Astrocyte (in vitro differentiated cells and primary cell): ENCODE data around the gene TOP1. TPM values are rescaled to one million over a fixed set of nuclear protein-coding genes. Genes with fewer than 3 reads are reported as not detected.

Experiments used
- DNase-seq: peaks from one replicate; pipeline ENCODE4 v3.0.0-alpha.2; 2010; ENCODE audit warnings: low read depth
- FAIRE-seq: peaks from 2 replicates; lab custom pipeline; 2011; peaks lifted over from hg19 to GRCh38; lab: Jason Lieb, UNC
- H2AFZ ChIP-seq: 2 replicates; pipeline ENCODE4 v1.6.0; 2012; ENCODE audit warnings: low read depth, low read length, inconsistent platforms
- H3K27ac ChIP-seq: 2 replicates; pipeline ENCODE4 v1.5.1; 2011; ENCODE audit warnings: low read depth, low read length, inconsistent platforms
- H3K27me3 ChIP-seq: 2 replicates; pipeline ENCODE4 v1.6.0; 2011; ENCODE audit warnings: low read length, inconsistent platforms; ENCODE audit not compliant: insufficient read depth
- H3K36me3 ChIP-seq: 2 replicates; pipeline ENCODE4 v1.5.1; 2011; ENCODE audit warnings: low read length, inconsistent platforms; ENCODE audit not compliant: insufficient read depth
- H3K4me1 ChIP-seq: 2 replicates; pipeline ENCODE4 v1.5.1; 2011; ENCODE audit warnings: low read length, inconsistent platforms; ENCODE audit not compliant: insufficient read depth
- H3K4me2 ChIP-seq: 2 replicates; pipeline ENCODE4 v1.6.0; 2012; ENCODE audit warnings: low read length, inconsistent platforms
- H3K4me3 ChIP-seq: 2 replicates; pipeline ENCODE4 v1.5.1; 2011; ENCODE audit warnings: low read depth, mild to moderate bottlenecking, low read length, inconsistent platforms; ENCODE audit not compliant: insufficient read depth
- H3K79me2 ChIP-seq: 2 replicates; pipeline ENCODE4 v1.6.0; 2012; ENCODE audit warnings: mild to moderate bottlenecking, low read length, inconsistent platforms; ENCODE audit not compliant: insufficient read depth
- H3K9ac ChIP-seq: 2 replicates; pipeline ENCODE4 v1.6.0; 2012; ENCODE audit warnings: mild to moderate bottlenecking, low read length, inconsistent platforms
- H3K9me3 ChIP-seq: 2 replicates; pipeline ENCODE4 v1.5.1; 2012; ENCODE audit warnings: low read depth, mild to moderate bottlenecking, low read length, inconsistent platforms; ENCODE audit not compliant: insufficient read depth
- H4K20me1 ChIP-seq: 2 replicates; pipeline ENCODE4 v1.6.0; 2012; ENCODE audit warnings: low read length, inconsistent platforms; ENCODE audit not compliant: insufficient read depth
- H3K27ac Mint-ChIP-seq: one replicate; pipeline ENCODE4 v1.8.0; 2021; ENCODE audit warnings: mild to moderate bottlenecking, mixed read lengths; ENCODE audit not compliant: unreplicated experiment
- H3K27me3 Mint-ChIP-seq: one replicate; pipeline ENCODE4 v1.8.0; 2021; ENCODE audit warnings: low read depth, mixed read lengths; ENCODE audit not compliant: unreplicated experiment
- H3K36me3 Mint-ChIP-seq: one replicate; pipeline ENCODE4 v1.8.0; 2021; ENCODE audit warnings: low read depth, mixed read lengths; ENCODE audit not compliant: unreplicated experiment
- H3K4me1 Mint-ChIP-seq: one replicate; pipeline ENCODE4 v1.8.0; 2021; ENCODE audit warnings: low read depth, mixed read lengths; ENCODE audit not compliant: unreplicated experiment
- H3K4me3 Mint-ChIP-seq: one replicate; pipeline ENCODE4 v1.8.0; 2021; ENCODE audit warnings: mild to moderate bottlenecking, moderate library complexity, mixed read lengths; ENCODE audit not compliant: unreplicated experiment
- H3K9me3 Mint-ChIP-seq: one replicate; pipeline ENCODE4 v1.8.0; 2021; ENCODE audit warnings: mild to moderate bottlenecking, mixed read lengths; ENCODE audit not compliant: unreplicated experiment
- CTCF ChIP-seq: IDR thresholded peaks from 2 replicates; pipeline ENCODE4 v1.5.1; 2011; ENCODE audit warnings: low read depth, mild to moderate bottlenecking, inconsistent platforms, low read length, moderate library complexity; ENCODE audit not compliant: insufficient read depth
- EZH2 ChIP-seq: IDR thresholded peaks from 2 replicates; pipeline ENCODE4 v1.6.1; 2012; ENCODE audit warnings: mild to moderate bottlenecking, low read length, inconsistent platforms; ENCODE audit not compliant: insufficient read depth
- total RNA-seq: library from RNA; stranded (reverse); gene quantifications from 2 replicates; pipeline ENCODE4 v1.2.1, GENCODE V29; 2021

The TOP1 gene
- total RNA-seq, 1 donor from 2014 or later = 63.5 TPM

DNA sequence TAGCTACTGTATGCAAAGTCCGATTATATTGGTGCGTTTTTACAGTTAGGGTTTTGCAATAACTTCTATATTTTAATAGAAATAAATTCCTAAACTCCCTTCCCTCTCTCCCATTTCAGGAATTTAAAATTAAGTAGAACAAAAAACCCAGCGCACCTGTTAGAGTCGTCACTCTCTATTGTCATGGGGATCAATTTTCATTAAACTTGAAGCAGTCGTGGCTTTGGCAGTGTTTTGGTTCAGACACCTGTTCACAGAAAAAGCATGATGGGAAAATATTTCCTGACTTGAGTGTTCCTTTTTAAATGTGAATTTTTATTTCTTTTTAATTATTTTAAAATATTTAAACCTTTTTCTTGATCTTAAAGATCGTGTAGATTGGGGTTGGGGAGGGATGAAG is 95.0 kb downstream of the TOP1 start:
- Mint-ChIP-seq H3K36me3 (peaks cover 34% of the 10 kb centered on the region), H3K9me3 (no peaks in the 10 kb centered on the region), H3K4me1 (no peaks in the 10 kb centered on the region), H3K4me3 (no peak overlapping the region), H3K27ac (no peak overlapping the region), H3K27me3 (no peaks in the 10 kb centered on the region)
- no peaks in the 10 kb centered on the region for H4K20me1 ChIP-seq
- H3K27ac ChIP-seq = no peak overlapping the region
- FAIRE-seq = no peak
- no peak overlapping the region for H3K9ac ChIP-seq
- no peaks in the 10 kb centered on the region for H3K9me3 ChIP-seq
- no peaks in the 10 kb centered on the region for H3K4me1 ChIP-seq
- DNase-seq = no peak
- H2AFZ ChIP-seq = no peak overlapping the region
- H3K4me2 ChIP-seq = no peak overlapping the region
- H3K4me3 ChIP-seq = no peak overlapping the region
- TF ChIP-seq EZH2 (no peak), CTCF (no peak)
- no peaks in the 10 kb centered on the region for H3K27me3 ChIP-seq
- H3K79me2 ChIP-seq = no peaks in the 10 kb centered on the region
- H3K36me3 ChIP-seq = peaks cover 63% of the 10 kb centered on the region

DNA sequence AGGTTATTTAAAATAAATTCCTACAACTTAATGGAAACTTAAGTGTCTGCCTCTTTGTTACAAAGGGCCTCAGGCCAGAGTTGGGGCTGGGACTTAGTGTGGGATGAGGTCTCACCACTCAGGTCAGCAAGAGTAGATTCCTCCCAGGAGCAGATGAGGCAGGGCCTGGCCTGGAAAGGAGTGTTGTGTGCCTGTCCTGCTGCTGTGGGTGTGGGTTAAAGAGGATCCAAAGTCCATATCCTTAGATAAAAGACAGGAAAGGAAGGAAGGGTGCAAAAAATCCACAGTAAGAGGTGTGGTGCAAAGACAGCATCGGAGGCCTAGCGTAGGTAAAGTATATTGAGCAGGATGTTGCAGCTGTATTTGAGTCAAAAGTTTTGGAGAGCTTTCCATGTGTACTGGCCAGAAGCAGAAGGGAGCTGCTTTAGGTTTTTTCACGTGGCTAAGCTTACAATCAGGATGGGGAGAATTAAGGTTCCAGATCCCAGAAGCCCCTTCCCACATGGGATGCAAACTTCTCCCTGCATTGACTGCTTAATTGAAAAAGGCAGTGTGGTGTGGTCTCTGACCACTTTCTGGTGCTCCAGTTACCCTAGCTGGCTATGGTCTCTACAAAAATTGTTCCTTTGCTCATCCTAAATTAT is 96.0 kb downstream of the TOP1 start:
- Histone ChIP-seq H3K27ac (no peak overlapping the region), H3K79me2 (no peaks in the 10 kb centered on the region), H3K9ac (no peak overlapping the region), H3K27me3 (no peaks in the 10 kb centered on the region), H3K4me1 (no peaks in the 10 kb centered on the region), H3K9me3 (no peaks in the 10 kb centered on the region), H3K36me3 (peaks cover 55% of the 10 kb centered on the region), H4K20me1 (no peaks in the 10 kb centered on the region), H3K4me3 (no peak overlapping the region), H2AFZ (no peak overlapping the region), H3K4me2 (no peak overlapping the region)
- H3K9me3 Mint-ChIP-seq = no peaks in the 10 kb centered on the region
- no peaks in the 10 kb centered on the region for H3K27me3 Mint-ChIP-seq
- peaks cover 35% of the 10 kb centered on the region for H3K36me3 Mint-ChIP-seq
- TF ChIP-seq CTCF = no peak
- no peak for TF ChIP-seq EZH2
- DNase-seq (no peak), FAIRE-seq (no peak)
- H3K4me3 Mint-ChIP-seq = no peak overlapping the region
- H3K27ac Mint-ChIP-seq = no peak overlapping the region
- H3K4me1 Mint-ChIP-seq = no peaks in the 10 kb centered on the region
